Endodermal cell (in vitro differentiated cells): ENCODE results near the gene ARL15. TPM values are rescaled to one million over a fixed set of nuclear protein-coding genes. Genes with fewer than 3 reads are reported as not detected.

Experiments used
- DNase-seq: peaks from one replicate; pipeline ENCODE4 v3.0.0-alpha.2; 2017
- H3K27ac ChIP-seq: 2 replicates; pipeline ENCODE4 v1.5.1; 2013; ENCODE audit warnings: mild to moderate bottlenecking, low read depth, low read length, moderate library complexity
- H3K27me3 ChIP-seq: 2 replicates; pipeline ENCODE4 v1.6.1; 2013; ENCODE audit warnings: mild to moderate bottlenecking, low read length, moderate library complexity; ENCODE audit not compliant: insufficient read depth, control insufficient read depth, poor library complexity, severe bottlenecking
- H3K36me3 ChIP-seq: 2 replicates; pipeline ENCODE4 v1.7.0; 2013; ENCODE audit warnings: mild to moderate bottlenecking, low read length, moderate library complexity; ENCODE audit not compliant: control insufficient read depth, insufficient read depth
- H3K4me1 ChIP-seq: one replicate; pipeline ENCODE4 v1.7.0; 2013; ENCODE audit warnings: low read length; ENCODE audit not compliant: control insufficient read depth, insufficient read depth
- H3K4me3 ChIP-seq: 2 replicates; pipeline ENCODE4 v1.5.1; 2013; ENCODE audit warnings: mild to moderate bottlenecking, low read length, moderate library complexity
- H3K9ac ChIP-seq: 2 replicates; pipeline ENCODE4 v1.6.1; 2013; ENCODE audit warnings: mild to moderate bottlenecking, low read length, moderate library complexity; ENCODE audit not compliant: poor library complexity, severe bottlenecking; ENCODE audit errors: extremely low read depth
- H3K9me3 ChIP-seq: 2 replicates; pipeline ENCODE4 v1.6.1; 2013; ENCODE audit warnings: mild to moderate bottlenecking, low read length, moderate library complexity; ENCODE audit not compliant: control insufficient read depth
- H3K27ac Mint-ChIP-seq: 2 replicates; pipeline ENCODE4 v1.8.0; 2020; ENCODE audit warnings: mixed read lengths
- H3K27me3 Mint-ChIP-seq: 2 replicates; pipeline ENCODE4 v1.8.0; 2021; ENCODE audit warnings: mild to moderate bottlenecking, mixed read lengths; ENCODE audit not compliant: insufficient read depth
- H3K36me3 Mint-ChIP-seq: 2 replicates; pipeline ENCODE4 v1.8.0; 2020; ENCODE audit warnings: low read depth, mixed read lengths
- H3K4me1 Mint-ChIP-seq: 2 replicates; pipeline ENCODE4 v1.8.0; 2020; ENCODE audit warnings: mixed read lengths
- H3K4me3 Mint-ChIP-seq: 2 replicates; pipeline ENCODE4 v1.8.0; 2020; ENCODE audit warnings: mild to moderate bottlenecking, moderate library complexity, mixed read lengths
- H3K9me3 Mint-ChIP-seq: 2 replicates; pipeline ENCODE4 v1.8.0; 2020; ENCODE audit warnings: mild to moderate bottlenecking, mixed read lengths
- CTCF ChIP-seq: fragments of 200-600 bp; sonication (generic); conservative IDR thresholded peaks from 2 replicates; pipeline ENCODE4 v1.5.0; 2021; ENCODE audit warnings: antibody characterized with exemption, mild to moderate bottlenecking
- WGBS, 2 experiments: methylation state at CpG; one replicate each; pipeline versions ENCODE4 v1.1.5 to v1.1.7; 2013; ENCODE audit warnings: missing lambda C conversion rate in 2 of 2, mixed read lengths in 1 of 2; ENCODE audit not compliant: insufficient coverage in 1 of 2, insufficient read length in 1 of 2; 5-methylcytosine and 5-hydroxymethylcytosine counted together
- total RNA-seq, 2 donors: library from RNA; stranded (reverse); fragmentation: NEBNext Ultra II Directional in 1 of 2; extraction: Animal tissue kit (Norgen Biotek cat#: 25700) in 1 of 2; gene quantifications; 2 replicates in 1 of 2; 3 replicates in 1 of 2; pipeline ENCODE4 v1.2.1, GENCODE V29; 2021

Gene ARL15
- total RNA-seq, 2 donors from 2014 or later, result 23.3 to 24.0 TPM

DNA sequence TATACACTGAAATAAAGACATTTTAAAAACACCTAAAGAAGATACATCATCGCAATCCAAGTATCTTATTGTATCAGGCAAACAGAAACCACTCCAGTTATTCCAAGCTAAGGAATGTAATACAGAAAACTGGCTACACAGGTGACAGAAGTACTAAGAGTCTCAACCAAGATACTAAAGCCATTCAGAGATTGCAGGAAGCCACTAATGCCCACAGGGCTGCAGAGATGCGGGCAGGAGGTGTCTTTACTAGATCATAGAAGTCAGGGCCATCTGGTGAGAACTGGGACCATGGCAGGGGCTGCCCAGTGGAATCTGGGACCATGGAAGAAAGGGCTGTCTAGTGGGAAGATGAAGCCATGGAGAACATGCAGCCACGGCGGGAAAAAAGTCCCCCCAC, 384.3 kb downstream of the ARL15 start:
- TF ChIP-seq CTCF, result no peak
- H3K4me3 ChIP-seq, result no peak overlapping the region
- Mint-ChIP-seq H3K4me1 (peaks cover 19% of the 10 kb centered on the region), H3K27me3 (no peaks in the 10 kb centered on the region), H3K27ac (no peak overlapping the region), H3K4me3 (no peak overlapping the region), H3K36me3 (no peaks in the 10 kb centered on the region), H3K9me3 (no peaks in the 10 kb centered on the region)
- H3K9ac ChIP-seq, result no peak overlapping the region
- 94 to 100% methylated on average over 1 to 4 of the region's 4 CpGs for WGBS, 2 experiments
- H3K4me1 ChIP-seq, result no peaks in the 10 kb centered on the region
- no peak for DNase-seq
- H3K9me3 ChIP-seq, result no peaks in the 10 kb centered on the region
- H3K36me3 ChIP-seq, result no peaks in the 10 kb centered on the region
- H3K27ac ChIP-seq, result no peak overlapping the region
- H3K27me3 ChIP-seq, result no peaks in the 10 kb centered on the region

DNA sequence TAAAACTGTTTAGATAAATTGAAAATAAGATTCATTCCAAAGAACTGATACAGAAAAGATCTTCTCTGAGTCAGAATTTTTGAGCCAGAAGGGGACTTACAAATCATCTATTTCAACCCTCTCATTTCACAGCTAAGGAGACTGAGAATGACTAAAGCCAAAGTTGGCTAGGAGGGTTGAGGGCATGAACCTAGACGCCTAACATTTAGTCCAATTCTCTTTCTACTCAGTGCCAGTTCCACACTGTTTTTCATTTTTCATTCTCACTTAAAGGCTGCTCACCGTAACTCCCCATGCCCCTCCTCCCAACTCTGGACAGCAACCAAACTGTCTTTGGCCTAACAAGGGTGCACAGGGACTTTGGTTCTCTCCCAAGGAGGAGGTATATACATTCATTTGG, 386.0 kb downstream of the ARL15 start:
- 93 to 100% methylated on average over 1 to 2 of the region's 2 CpGs for WGBS, 2 experiments
- Histone ChIP-seq H3K36me3 (no peaks in the 10 kb centered on the region), H3K27me3 (no peaks in the 10 kb centered on the region), H3K27ac (no peak overlapping the region), H3K4me1 (no peaks in the 10 kb centered on the region), H3K4me3 (no peak overlapping the region), H3K9ac (no peak overlapping the region), H3K9me3 (no peaks in the 10 kb centered on the region)
- H3K36me3 Mint-ChIP-seq, result no peaks in the 10 kb centered on the region
- H3K4me3 Mint-ChIP-seq, result no peak overlapping the region
- H3K9me3 Mint-ChIP-seq, result no peaks in the 10 kb centered on the region
- H3K27me3 Mint-ChIP-seq, result no peaks in the 10 kb centered on the region
- H3K4me1 Mint-ChIP-seq, result peaks cover 14% of the 10 kb centered on the region
- no peak overlapping the region for H3K27ac Mint-ChIP-seq
- TF ChIP-seq CTCF, result no peak
- DNase-seq, result no peak

DNA sequence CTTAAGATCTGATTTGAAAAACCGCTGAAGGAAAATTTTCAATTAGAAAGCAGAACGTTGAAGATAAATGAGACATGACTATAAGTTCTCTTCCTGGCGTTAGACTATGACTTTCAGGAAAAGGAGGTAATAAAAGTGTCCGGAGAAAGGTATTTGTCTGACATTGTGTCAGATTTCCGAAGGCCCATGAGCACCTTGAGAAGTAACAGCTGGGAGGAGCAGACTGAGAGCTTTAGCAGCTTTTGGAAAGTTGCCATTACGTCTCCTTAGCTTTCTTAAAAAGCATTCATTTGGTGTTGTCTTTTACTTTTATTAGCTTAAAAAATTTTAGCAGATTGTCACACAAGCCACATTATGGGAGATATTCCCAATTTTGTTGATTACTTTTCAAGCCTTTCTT, 386.4 kb downstream of the ARL15 start:
- peaks cover 12% of the 10 kb centered on the region for H3K4me1 Mint-ChIP-seq
- Histone ChIP-seq H3K9me3 (no peaks in the 10 kb centered on the region), H3K36me3 (no peaks in the 10 kb centered on the region), H3K27me3 (no peaks in the 10 kb centered on the region), H3K4me1 (no peaks in the 10 kb centered on the region), H3K9ac (no peak overlapping the region), H3K27ac (no peak overlapping the region), H3K4me3 (no peak overlapping the region)
- no peaks in the 10 kb centered on the region for H3K36me3 Mint-ChIP-seq
- no peak overlapping the region for H3K27ac Mint-ChIP-seq
- no peak for TF ChIP-seq CTCF
- WGBS, 2 experiments, result 92 to 95% methylated on average over 5 to 6 of the region's 6 CpGs
- H3K4me3 Mint-ChIP-seq, result no peak overlapping the region
- H3K9me3 Mint-ChIP-seq, result no peaks in the 10 kb centered on the region
- no peak for DNase-seq
- H3K27me3 Mint-ChIP-seq, result no peaks in the 10 kb centered on the region
